ENCODE measurements around the gene FTSJ1. TPM values are rescaled to one million over a fixed set of nuclear protein-coding genes. Genes with fewer than 3 reads are reported as not detected.

FTSJ1 gene
- total and polyA plus RNA-seq, 2 donors (not counting 1 experiment from before 2014, with no cell fraction given): 36.6 to 55.8 TPM

GRCh38 chrX:48459483-48459882 lies 16.5 kb upstream of the FTSJ1 start:
- Histone ChIP-seq H3K36me3 (replicated peaks in 1 of 2; ENCODE audit: control extremely low read depth in 1 of 2, control insufficient read depth in 1 of 2, extremely low read depth in 1 of 2, insufficient read depth in 2 of 2, low read length in 1 of 2) (no peaks in the 10 kb centered on the region), H2AFZ (ENCODE audit: insufficient read depth, low read depth, low read length, poor library complexity, severe bottlenecking) (no peak overlapping the region), H3K27ac (ENCODE audit: low read length in 2 of 2) (no peak overlapping the region), H3K27me3 (replicated peaks in 1 of 4; ENCODE audit: control extremely low read depth in 1 of 4, control insufficient read depth in 3 of 4, insufficient read depth in 4 of 4, low read length in 3 of 4) (no peaks in the 10 kb centered on the region), H3K9ac (ENCODE audit: low read length) (no peak overlapping the region), H3K4me1 (ENCODE audit: control insufficient read depth in 2 of 2, insufficient read depth in 2 of 2, low read length in 2 of 2) (no peaks in the 10 kb centered on the region), H3K4me3 (ENCODE audit: control extremely low read depth in 1 of 5, extremely low read depth in 1 of 5, insufficient read depth in 1 of 5, low read depth in 2 of 5, low read length in 4 of 5) (no peak overlapping the region), H3K79me2 (ENCODE audit: control insufficient read depth, insufficient read depth, low read length) (no peaks in the 10 kb centered on the region), H4K20me1 (ENCODE audit: control insufficient read depth, insufficient read depth, low read length, poor library complexity, severe bottlenecking) (no peaks in the 10 kb centered on the region), H3K4me2 (replicated peaks; ENCODE audit: low read depth, low read length, poor library complexity, severe bottlenecking) (no peak overlapping the region), H3K9me3 (ENCODE audit: control extremely low read depth in 1 of 3, control insufficient read depth in 2 of 3, insufficient read depth in 1 of 3, low read length in 2 of 3) (no peaks in the 10 kb centered on the region)
- ChIA-PET CTCF (no interaction called here), POLR2A (no interaction called here)
- DNase-seq: no peak
- no peak for ATAC-seq (ENCODE audit: low read depth)
- H3K4me3 Mint-ChIP-seq: no peak overlapping the region
- WGBS (ENCODE audit: insufficient coverage): 100% methylated on average over 2 of the region's 6 CpGs
- H3K4me1 Mint-ChIP-seq: no peaks in the 10 kb centered on the region
- no peak overlapping the region for H3K27ac Mint-ChIP-seq
- H3K27me3 Mint-ChIP-seq: no peaks in the 10 kb centered on the region
- intact Hi-C loops (cut with micrococcal nuclease): no loop called here
- H3K9me3 Mint-ChIP-seq (ENCODE audit: insufficient read depth): no peaks in the 10 kb centered on the region
- TF ChIP-seq EZH2 (IDR thresholded peaks at IDR 0.05; ENCODE audit: borderline replicate concordance, insufficient read depth, low read depth, low read length, poor library complexity, severe bottlenecking) (no peak), CTCF (IDR thresholded peaks at IDR 0.05) (no peak)

- H3K9me3 ChIP-seq (ENCODE audit: control extremely low read depth in 1 of 3, control insufficient read depth in 2 of 3, insufficient read depth in 1 of 3, low read length in 2 of 3): no peaks in the 10 kb centered on the region
- intact Hi-C loops (cut with micrococcal nuclease): no loop called here
These were observed 16.0 kb upstream of the FTSJ1 start for GRCh38 chrX:48460031-48460430.

More at GRCh38 chrX:48460031-48460430, 16.0 kb upstream of the FTSJ1 start:
- no peaks in the 10 kb centered on the region for H3K4me1 Mint-ChIP-seq
- WGBS (ENCODE audit: insufficient coverage): 92% methylated on average over 2 of the region's 3 CpGs
- DNase-seq (no peak), ATAC-seq (ENCODE audit: low read depth) (no peak)
- no peak overlapping the region for H3K4me3 Mint-ChIP-seq
- Histone ChIP-seq H3K27me3 (replicated peaks in 1 of 4; ENCODE audit: control extremely low read depth in 1 of 4, control insufficient read depth in 3 of 4, insufficient read depth in 4 of 4, low read length in 3 of 4) (no peaks in the 10 kb centered on the region), H3K27ac (ENCODE audit: low read length in 2 of 2) (no peak overlapping the region), H3K4me2 (replicated peaks; ENCODE audit: low read depth, low read length, poor library complexity, severe bottlenecking) (no peak overlapping the region), H3K9ac (ENCODE audit: low read length) (no peak overlapping the region), H2AFZ (ENCODE audit: insufficient read depth, low read depth, low read length, poor library complexity, severe bottlenecking) (no peak overlapping the region), H3K79me2 (ENCODE audit: control insufficient read depth, insufficient read depth, low read length) (no peaks in the 10 kb centered on the region), H3K4me1 (ENCODE audit: control insufficient read depth in 2 of 2, insufficient read depth in 2 of 2, low read length in 2 of 2) (no peaks in the 10 kb centered on the region), H3K36me3 (replicated peaks in 1 of 2; ENCODE audit: control extremely low read depth in 1 of 2, control insufficient read depth in 1 of 2, extremely low read depth in 1 of 2, insufficient read depth in 2 of 2, low read length in 1 of 2) (no peaks in the 10 kb centered on the region), H4K20me1 (ENCODE audit: control insufficient read depth, insufficient read depth, low read length, poor library complexity, severe bottlenecking) (no peaks in the 10 kb centered on the region), H3K4me3 (ENCODE audit: control extremely low read depth in 1 of 5, extremely low read depth in 1 of 5, insufficient read depth in 1 of 5, low read depth in 2 of 5, low read length in 4 of 5) (no peak overlapping the region)
- H3K9me3 Mint-ChIP-seq (ENCODE audit: insufficient read depth): no peaks in the 10 kb centered on the region
- ChIA-PET POLR2A (no interaction called here), CTCF (no interaction called here)
- TF ChIP-seq EZH2 (IDR thresholded peaks at IDR 0.05; ENCODE audit: borderline replicate concordance, insufficient read depth, low read depth, low read length, poor library complexity, severe bottlenecking) (no peak), CTCF (IDR thresholded peaks at IDR 0.05) (no peak)
- H3K27ac Mint-ChIP-seq: no peak overlapping the region
- H3K27me3 Mint-ChIP-seq: no peaks in the 10 kb centered on the region

All from B cell (primary cell).